ENCODE measurements around the gene TULP3.

TULP3 gene

DNA sequence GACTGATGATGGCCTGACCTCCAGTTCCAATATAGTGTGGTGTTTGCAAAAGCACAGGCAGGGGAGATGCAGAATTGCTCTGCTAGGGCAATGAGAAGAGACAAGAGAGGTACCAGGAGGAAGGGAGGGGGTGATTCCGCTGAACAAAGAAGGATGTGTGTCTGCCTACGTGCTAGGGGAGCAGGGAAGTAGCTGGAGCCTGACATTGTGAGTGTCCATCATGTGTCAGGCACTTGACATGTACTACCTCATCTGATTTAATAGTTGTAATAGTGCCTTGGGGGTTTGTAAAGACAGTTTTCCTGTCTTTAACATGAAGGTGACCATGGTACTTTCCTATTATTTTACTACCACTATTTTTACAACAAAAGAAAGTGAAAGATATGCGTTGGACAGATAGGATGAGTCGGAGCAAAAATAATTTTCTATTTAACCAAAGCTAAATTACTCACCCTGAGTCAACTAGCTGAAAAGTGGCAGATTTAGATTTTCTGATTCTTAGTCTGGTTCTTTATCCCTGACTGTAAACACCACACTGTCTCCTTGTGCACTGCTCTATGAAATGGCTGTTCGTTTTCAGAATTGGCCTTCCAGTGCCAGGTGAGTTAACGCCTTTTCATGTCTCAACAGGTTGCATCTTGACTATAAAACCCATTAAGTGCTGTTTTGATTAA is 34.8 kb downstream of the TULP3 start:
- no peak for DNase-seq (ENCODE audit: low read depth in 3 of 3)

- DNase-seq (ENCODE audit: low read depth in 3 of 3): no peak
Observed at GRCh38 chr12:2930865-2931264, 40.2 kb downstream of the TULP3 start.

DNA sequence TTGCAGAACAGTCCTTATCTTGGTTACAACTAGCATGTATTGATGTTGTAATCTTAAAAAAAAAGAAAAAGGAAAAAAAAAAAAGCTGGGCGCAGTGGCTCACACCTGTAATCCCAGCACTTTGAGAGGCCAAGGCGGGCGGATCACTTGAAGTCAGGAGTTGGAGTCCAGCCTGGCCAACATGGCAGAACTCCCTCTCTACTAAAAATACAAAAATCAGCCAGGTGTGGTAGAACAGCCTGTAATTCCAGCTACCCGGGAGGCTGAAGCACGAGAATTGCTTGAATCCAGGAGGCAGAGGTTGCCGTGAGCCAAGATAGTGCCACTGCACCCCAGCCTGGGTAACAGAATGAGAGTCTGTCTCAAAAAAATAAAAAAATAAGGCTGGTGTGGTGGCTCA is 42.9 kb downstream of the TULP3 start:
- no peak for DNase-seq (ENCODE audit: low read depth in 3 of 3)

- DNase-seq (ENCODE audit: low read depth in 3 of 3): no peak
Observed at GRCh38 chr12:2934371-2934770, 43.7 kb downstream of the TULP3 start.

DNA sequence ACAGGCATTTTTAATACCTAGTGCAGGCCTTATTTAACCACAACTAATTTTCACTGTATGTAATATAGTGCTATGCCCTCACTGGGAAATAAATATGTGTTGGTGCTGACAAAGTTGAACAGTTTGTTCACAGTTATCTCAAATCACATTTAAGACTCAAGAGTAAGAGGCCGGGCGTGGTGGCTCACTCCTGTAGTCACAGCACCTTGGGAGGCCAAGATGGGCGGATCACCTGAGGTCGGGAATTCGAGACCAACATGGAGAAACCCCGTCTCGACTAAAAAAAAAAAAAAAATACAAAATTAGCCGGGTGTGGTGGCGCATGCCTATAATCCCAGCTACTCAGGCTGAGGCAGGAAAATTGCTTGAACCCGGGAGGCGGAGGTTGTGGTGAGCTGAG is 45.6 kb downstream of the TULP3 start:
- DNase-seq (ENCODE audit: low read depth in 3 of 3): no peak

DNA sequence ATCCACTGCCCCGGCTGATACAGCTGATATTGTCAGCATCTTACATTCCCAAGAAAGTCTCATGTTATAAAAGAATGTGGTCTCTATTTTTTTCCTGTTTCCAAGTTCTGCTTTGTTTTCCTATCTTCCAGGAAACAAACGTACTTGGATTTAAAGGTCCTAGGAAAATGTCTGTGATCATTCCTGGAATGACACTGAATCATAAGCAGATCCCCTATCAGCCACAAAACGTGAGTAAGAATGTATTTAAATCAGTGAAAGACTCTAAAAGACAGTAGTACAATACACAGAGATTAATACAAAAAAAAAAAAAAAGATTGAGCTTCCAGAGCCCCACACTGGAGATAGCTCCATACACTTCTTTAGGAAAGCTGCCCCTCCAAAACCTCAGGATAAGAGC is 46.8 kb downstream of the TULP3 start:
- no peak for DNase-seq (ENCODE audit: low read depth in 3 of 3)

DNA sequence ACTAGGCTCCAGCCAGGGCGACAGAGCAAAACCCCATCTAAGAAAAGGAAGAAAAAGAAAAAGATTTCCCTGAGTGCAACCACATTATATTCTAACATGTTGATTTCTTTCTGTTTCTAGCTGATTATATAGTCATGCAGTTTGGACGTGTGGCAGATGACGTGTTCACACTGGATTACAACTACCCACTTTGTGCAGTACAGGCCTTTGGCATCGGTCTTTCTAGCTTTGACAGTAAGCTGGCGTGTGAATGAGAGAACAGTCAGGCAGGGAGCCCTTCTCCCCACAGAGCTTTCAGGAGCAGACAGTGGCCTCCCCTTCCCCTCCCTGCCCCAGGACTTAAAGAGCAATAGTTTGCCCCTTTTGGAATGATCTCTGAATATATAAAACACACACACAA is 48.5 kb downstream of the TULP3 start:
- no peak for DNase-seq (ENCODE audit: low read depth in 3 of 3)

DNA sequence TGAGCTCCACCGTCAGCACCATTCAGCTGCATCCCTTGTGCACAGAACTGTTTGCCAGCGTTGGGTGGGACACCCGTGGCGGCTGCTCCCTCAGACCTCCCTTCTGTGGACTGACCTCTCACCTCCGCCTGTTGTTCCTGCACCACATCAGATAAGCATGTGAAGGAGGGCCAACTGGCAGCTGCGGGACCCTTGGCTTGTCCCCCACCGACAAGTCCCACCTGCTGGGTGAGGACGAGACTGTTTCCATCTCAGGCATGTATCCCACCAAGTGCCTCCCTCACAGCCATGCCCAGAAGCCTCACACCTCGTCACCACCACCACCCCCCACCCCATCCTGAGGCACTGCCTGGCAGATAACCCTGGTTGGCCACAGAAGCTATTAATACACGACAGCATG is 49.9 kb downstream of the TULP3 start:
- no peak for DNase-seq (ENCODE audit: low read depth in 3 of 3)

GRCh38 chr12:2941524-2941923 is 50.8 kb downstream of the TULP3 start:
- DNase-seq (ENCODE audit: low read depth in 3 of 3): no peak

- peak in 2 of 3 experiments; percentile 15 to 18 for DNase-seq (ENCODE audit: low read depth in 3 of 3)
Observed at GRCh38 chr12:2944401-2945047, 53.8 kb downstream of the TULP3 start.

- no peak for DNase-seq (ENCODE audit: low read depth in 3 of 3)
Observed at GRCh38 chr12:2949411-2949810, 58.7 kb downstream of the TULP3 start.

- DNase-seq (ENCODE audit: low read depth in 3 of 3): no peak
Observed at GRCh38 chr12:2955888-2956287, 65.2 kb downstream of the TULP3 start.

DNA sequence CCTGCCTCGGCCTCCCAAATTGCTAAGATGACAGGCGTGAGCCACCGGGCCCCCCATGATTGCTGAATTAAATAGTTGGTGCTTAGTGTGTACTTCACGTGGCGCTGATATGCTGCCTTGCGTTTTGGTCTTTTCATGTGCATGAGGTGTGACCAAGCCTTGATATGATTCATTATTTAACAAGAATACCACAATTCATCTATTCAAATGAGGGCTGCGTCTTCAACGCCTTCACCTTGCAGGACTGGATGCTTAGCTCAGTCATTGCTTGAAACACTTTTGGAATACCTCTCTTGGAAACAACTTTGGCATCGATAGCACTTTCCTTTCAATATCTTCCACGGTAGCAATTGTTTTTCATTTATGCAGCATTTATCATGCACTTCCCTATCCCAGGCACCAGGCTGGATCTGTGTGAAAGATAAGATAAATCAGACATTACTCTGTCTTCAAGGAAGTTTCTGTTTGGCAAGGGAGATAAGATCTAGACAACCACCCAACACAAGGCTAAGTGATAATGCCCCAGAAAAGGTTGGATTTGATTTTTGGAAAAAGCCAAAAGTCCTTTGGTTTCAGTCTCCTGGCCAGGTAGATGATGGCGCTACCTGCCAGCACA is 67.2 kb downstream of the TULP3 start:
- DNase-seq (ENCODE audit: low read depth in 3 of 3): no peak

DNA sequence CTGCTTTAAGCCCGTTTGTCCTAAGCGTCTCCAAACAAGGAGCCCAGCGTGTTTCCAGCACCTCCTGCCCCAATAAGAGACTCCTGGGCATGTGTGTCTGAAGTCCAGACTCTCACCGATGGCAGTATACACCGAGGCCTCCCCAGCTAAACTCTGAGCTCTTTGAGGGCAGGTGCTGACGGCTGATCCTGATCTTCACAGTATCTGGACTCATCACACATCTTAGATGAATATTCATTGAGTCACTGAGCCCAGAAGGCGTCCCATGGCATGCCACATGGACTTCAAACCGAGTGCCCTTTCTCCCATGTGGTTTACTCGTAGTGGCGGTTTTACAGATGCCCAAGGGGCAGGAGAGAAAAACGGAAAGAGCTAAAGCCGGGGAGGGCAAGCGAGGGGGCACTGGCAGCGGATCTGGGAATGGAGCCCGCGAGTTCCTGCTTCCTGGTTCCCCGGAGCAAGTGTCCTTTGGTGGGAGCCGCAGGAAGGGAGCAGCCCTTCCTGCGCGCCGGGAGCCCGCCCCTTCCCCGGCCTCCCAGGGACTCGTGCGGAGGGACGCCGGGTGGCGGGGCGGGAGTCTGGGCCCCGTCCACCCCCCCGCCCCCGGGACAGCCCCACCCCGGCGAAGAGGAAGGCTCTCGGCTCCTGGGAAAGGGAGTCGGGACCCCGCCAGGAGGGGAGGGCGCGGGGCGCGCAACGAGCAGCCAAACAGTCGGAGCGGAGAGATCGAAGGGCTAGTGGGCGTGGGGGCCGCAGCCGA is 67.9 kb downstream of the TULP3 start:
- no peak for DNase-seq (ENCODE audit: low read depth in 3 of 3)

DNA sequence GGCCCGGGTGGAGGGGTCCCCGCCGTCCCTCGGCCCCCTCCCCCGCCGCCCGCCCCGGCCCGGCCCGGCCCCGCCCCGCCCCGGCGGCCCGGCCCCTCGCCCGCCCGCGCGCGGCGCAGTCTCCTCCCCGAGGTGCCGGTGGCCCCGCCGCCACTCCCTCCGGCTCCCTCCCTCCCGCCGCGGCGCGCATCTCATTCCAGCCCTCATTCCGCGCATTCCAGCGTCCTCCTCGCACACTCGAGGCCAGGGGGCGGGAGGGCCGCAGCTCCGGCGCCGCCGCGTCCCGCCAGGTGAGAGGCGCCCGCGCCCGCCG is 68.5 kb downstream of the TULP3 start, which contains the start of gene TEAD4:
TEAD4 (plus strand) TSS at position 206 of the 313 bp plus-strand sequence.
- DNase-seq (ENCODE audit: low read depth in 3 of 3): no peak

DNA sequence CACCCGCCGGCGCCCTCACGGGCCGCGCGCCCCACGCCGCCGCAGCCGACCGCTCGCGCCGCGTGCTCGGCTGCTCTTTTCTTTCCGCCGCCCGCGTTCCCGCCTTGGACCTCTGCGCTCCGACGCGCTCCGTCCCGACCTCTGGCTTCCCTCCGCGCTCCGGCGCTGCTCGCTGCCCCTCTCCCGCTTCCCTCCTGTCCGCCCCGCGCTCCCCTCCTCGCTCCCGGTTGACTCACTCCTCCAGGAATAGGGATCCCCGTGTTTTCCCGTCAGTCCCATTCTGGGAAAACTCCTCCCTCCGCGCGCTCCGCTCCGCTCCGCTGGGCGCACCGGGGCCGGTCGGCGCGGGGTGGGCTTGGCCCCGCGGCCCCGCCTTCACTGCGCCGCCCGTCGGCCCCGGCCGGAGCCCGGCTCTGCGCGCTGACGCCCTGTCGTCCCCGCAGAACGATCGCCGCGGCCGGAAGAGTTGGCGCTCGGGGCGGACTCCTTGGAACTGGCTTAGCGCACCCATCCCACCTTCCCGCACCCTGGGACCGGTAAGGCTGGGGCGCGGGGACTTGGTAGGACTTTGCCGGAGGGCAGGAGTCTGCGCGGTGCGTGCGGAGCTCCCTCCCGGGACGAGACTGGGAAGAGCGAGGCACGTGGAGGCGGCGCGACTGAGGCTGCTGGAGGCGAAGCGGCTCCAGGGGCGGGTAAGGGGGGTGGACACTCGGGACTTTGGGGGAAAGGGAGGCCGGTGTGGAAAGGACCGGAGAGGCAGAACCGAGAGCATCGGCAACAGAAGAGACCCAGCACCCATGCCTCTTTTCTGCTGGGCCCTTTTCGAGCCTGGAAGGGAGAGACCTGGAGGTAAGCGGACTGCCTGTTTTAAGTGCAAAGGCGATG is 69.1 kb downstream of the TULP3 start:
- DNase-seq (ENCODE audit: low read depth in 3 of 3): no peak

DNA sequence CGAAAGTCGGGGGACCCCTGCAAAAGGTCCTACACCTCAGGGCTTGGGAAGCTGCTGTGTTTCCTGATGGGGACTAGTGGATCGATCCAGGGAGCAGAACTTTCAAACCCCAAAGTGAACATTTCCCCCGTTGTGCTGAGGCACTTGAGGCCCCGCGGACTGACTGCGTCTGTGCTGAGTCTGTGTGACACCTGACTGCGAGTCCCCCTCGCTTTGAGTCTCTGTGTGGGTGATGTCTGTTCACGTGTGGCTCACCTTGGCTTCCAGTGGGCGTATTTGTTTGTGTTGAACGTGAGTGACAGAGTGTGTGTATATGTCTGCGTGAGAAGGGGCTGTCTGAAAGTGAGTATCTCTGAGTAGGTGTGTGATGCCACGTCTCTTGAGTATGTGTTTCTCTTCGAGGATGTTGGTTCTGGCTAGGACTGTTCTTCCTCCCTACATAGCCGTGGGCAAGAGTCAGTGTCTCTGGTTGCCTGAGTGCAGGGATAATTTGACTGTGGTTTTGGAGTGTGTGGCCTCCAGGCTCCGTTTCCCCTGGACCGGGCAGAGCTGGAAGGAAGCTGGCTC is 69.8 kb downstream of the TULP3 start:
- DNase-seq (ENCODE audit: low read depth in 3 of 3): no peak

DNA sequence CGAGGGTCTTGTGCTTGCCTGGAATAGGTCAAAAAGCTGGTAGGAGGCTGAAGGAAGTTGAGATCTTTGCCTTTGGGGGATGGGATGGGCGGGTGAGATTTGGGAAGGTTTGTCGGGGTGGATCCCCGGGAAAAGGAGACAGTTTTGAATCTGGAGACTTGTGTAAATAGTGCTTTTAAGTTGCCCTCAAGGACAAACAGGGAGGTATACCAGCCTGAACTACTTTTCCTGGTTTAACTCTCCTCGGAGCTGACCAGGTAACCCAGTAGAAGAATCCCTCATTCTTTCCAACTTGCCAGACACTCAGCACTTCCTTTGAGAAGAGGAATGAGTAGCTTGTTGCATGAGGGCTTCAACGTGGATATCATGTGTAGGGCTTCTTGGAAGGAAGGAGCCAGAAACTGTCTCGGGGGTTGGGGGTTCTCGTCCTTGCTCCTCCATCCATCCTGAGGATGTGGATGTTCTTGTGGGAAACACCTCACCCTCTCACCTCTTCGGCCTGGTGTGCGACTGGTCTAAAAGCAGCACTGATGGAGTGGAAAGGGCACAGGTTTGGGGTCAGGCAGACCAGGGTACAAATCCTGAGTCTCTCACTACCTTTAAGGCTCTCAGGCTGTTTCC is 70.4 kb downstream of the TULP3 start:
- no peak for DNase-seq (ENCODE audit: low read depth in 3 of 3)

DNA sequence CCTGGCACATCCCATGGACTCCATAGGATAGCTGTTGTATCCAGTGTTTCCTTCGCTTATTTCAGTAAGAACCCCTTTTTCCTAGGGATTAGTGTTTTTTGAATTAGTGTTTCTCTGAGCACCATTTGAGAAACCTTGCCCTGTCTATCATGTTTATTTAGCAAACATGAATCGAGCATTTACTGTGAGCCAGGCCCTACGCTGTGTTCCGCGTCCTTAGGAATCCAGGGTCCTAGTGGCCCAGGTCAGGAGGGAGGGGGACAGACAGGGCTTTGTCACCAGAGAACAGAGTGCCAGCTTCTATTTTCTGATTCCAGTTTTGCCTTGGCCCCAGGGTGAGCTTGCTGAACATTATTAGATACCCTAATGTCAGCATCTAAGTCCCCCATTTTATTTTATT is 71.0 kb downstream of the TULP3 start:
- DNase-seq (ENCODE audit: low read depth in 3 of 3): no peak

GRCh38 chr12:2963154-2963759 is 72.6 kb downstream of the TULP3 start:
- no peak for DNase-seq (ENCODE audit: low read depth in 3 of 3)
